ENCODE data around the gene C1RL.

- no peak for TF ChIP-seq CTCF (IDR thresholded peaks at IDR 0.05; ENCODE audit: insufficient read depth, low read depth, low read length)
- no peak for TF ChIP-seq EZH2 (IDR thresholded peaks at IDR 0.05; ENCODE audit: insufficient read depth, low read length)
Measured at GRCh38 chr12:7150841-7151240, 41.8 kb upstream of the C1RL start.

Data from astrocyte (in vitro differentiated cells and primary cell).